Fibroblast of skin of scalp (primary cell): Measurements from ENCODE around the gene ACSM2B. TPM values are rescaled to one million over a fixed set of nuclear protein-coding genes. Genes with fewer than 3 reads are reported as not detected.
"Not testable (repeated sequence)": the region's sequence is repeated elsewhere in the genome, so short reads cannot be mapped to it uniquely, and the experiment has no call there.

Source experiments
- DNase-seq: peaks from one replicate; pipeline ENCODE4 v3.0.0-alpha.2; 2013
- polyA plus RNA-seq, 2 experiments: library from polyadenylated mRNA; unstranded; fragments of 120-200 nt; gene quantifications; one replicate each; pipeline ENCODE4 v1.2.1, GENCODE V29; 2013; ENCODE audit not compliant: insufficient read length in 2 of 2

ACSM2B gene
- not detected for polyA plus RNA-seq (2013, experiment 1 of 2; ENCODE audit: insufficient read length)
- 0.78 TPM for polyA plus RNA-seq (2013, experiment 2 of 2; ENCODE audit: insufficient read length)

- not testable (repeated sequence) for DNase-seq
Observed at GRCh38 chr16:20576145-20576544, at the start of gene ACSM2B. ACSM2B (minus strand) TSS chr16:20576367; CDS start chr16:20564845, 11,522 bp downstream.

GRCh38 chr16:20624882-20625807 lies 49.0 kb upstream of the ACSM2B start:
- no peak for DNase-seq

- no peak for DNase-seq
Observed at GRCh38 chr16:20624205-20624604, 48.0 kb upstream of the ACSM2B start.

GRCh38 chr16:20622498-20622870 lies 46.3 kb upstream of the ACSM2B start:
- DNase-seq: no peak

GRCh38 chr16:20621406-20621805 lies 45.2 kb upstream of the ACSM2B start:
- DNase-seq: no peak

- DNase-seq: no peak
Observed at GRCh38 chr16:20620770-20621169, 44.6 kb upstream of the ACSM2B start.

GRCh38 chr16:20620003-20620402 lies 43.8 kb upstream of the ACSM2B start:
- DNase-seq: no peak

- DNase-seq: no peak
Observed at GRCh38 chr16:20617271-20617670, 41.1 kb upstream of the ACSM2B start.

- no peak for DNase-seq
Observed at GRCh38 chr16:20614186-20615141, 38.3 kb upstream of the ACSM2B start.

GRCh38 chr16:20613481-20614185 lies 37.5 kb upstream of the ACSM2B start:
- DNase-seq: no peak

GRCh38 chr16:20612551-20613480 lies 36.6 kb upstream of the ACSM2B start:
- no peak for DNase-seq

GRCh38 chr16:20611975-20612481 lies 35.9 kb upstream of the ACSM2B start:
- no peak for DNase-seq

GRCh38 chr16:20611350-20611902 lies 35.3 kb upstream of the ACSM2B start:
- no peak for DNase-seq

- no peak for DNase-seq
Observed at GRCh38 chr16:20610892-20611349, 34.8 kb upstream of the ACSM2B start.

- DNase-seq: no peak
Observed at GRCh38 chr16:20610211-20610891, 34.2 kb upstream of the ACSM2B start.

- DNase-seq: not testable (repeated sequence)
Observed at GRCh38 chr16:20602205-20602604, 26.0 kb upstream of the ACSM2B start.

GRCh38 chr16:20599475-20599874 lies 23.3 kb upstream of the ACSM2B start:
- DNase-seq: not testable (repeated sequence)

- DNase-seq: no peak
Observed at GRCh38 chr16:20598832-20599469, 22.8 kb upstream of the ACSM2B start.

GRCh38 chr16:20595694-20596093 lies 19.5 kb upstream of the ACSM2B start:
- DNase-seq: not testable (repeated sequence)
